GM23338 (cell line): Measurements from ENCODE around the gene PRKG2. TPM values are rescaled to one million over a fixed set of nuclear protein-coding genes. Genes with fewer than 3 reads are reported as not detected.

Source experiments
- ATAC-seq: fragments of 200-7000 bp; cut with Tn5 transposase; 3 replicates; pipeline ENCODE4 v1.9.1; 2020
- DNase-seq: peaks from one replicate; pipeline ENCODE4 v3.0.0-alpha.2; 2015; ENCODE audit warnings: low spot score
- H2AFZ ChIP-seq: fragments of 200-600 bp; sonication (generic); 2 replicates; pipeline ENCODE4 v1.8.0; 2016; ENCODE audit warnings: antibody characterized with exemption, mild to moderate bottlenecking, moderate library complexity
- H3F3A ChIP-seq: fragments of 200-600 bp; sonication (generic); replicated peaks from 2 replicates; pipeline ENCODE4 v1.8.0; 2017; ENCODE audit warnings: antibody characterized with exemption, mixed run types, low read depth
- H3K27ac ChIP-seq: fragments of 200-600 bp; sonication (generic); 2 replicates; pipeline ENCODE4 v1.6.1; 2016; ENCODE audit warnings: low read depth
- H3K27me3 ChIP-seq: fragments of 200-600 bp; sonication (generic); 2 replicates; pipeline ENCODE4 v1.8.0; 2016; ENCODE audit warnings: mild to moderate bottlenecking, mixed run types, moderate library complexity; ENCODE audit not compliant: insufficient read depth
- H3K36me3 ChIP-seq: fragments of 200-600 bp; sonication (generic); 2 replicates; pipeline ENCODE4 v1.8.0; 2016; ENCODE audit warnings: mild to moderate bottlenecking; ENCODE audit not compliant: insufficient read depth
- H3K4me1 ChIP-seq: fragments of 200-600 bp; sonication (generic); 2 replicates; pipeline ENCODE4 v1.8.0; 2016; ENCODE audit warnings: mild to moderate bottlenecking, moderate library complexity; ENCODE audit not compliant: insufficient read depth
- H3K4me2 ChIP-seq: fragments of 200-600 bp; sonication (generic); 2 replicates; pipeline ENCODE4 v1.7.1; 2017; ENCODE audit warnings: mixed run types
- H3K4me3 ChIP-seq: fragments of 200-600 bp; sonication (generic); 2 replicates; pipeline ENCODE4 v1.6.1; 2016; ENCODE audit warnings: mixed run types
- H3K79me2 ChIP-seq: fragments of 200-600 bp; sonication (generic); replicated peaks from 2 replicates; pipeline ENCODE4 v1.8.0; 2017; ENCODE audit warnings: mild to moderate bottlenecking; ENCODE audit not compliant: insufficient read depth
- H3K9me2 ChIP-seq: fragments of 200-600 bp; sonication (generic); 2 replicates; pipeline ENCODE4 v1.8.0; 2017; ENCODE audit not compliant: insufficient read depth
- H4K20me1 ChIP-seq: fragments of 200-600 bp; sonication (generic); replicated peaks from 2 replicates; pipeline ENCODE4 v1.8.0; 2017; ENCODE audit warnings: mild to moderate bottlenecking; ENCODE audit not compliant: insufficient read depth
- H3K27ac Mint-ChIP-seq: 2 replicates; pipeline ENCODE4 v1.8.0; 2020; ENCODE audit warnings: inconsistent platforms, mild to moderate bottlenecking, moderate library complexity, mixed read lengths
- H3K27me3 Mint-ChIP-seq: 3 replicates; pipeline ENCODE4 v1.8.0; 2022; ENCODE audit warnings: low read depth, mild to moderate bottlenecking, moderate library complexity, mixed read lengths, inconsistent platforms; ENCODE audit not compliant: insufficient read depth, poor library complexity
- H3K36me3 Mint-ChIP-seq: 3 replicates; pipeline ENCODE4 v1.8.0; 2021; ENCODE audit warnings: low read depth, mild to moderate bottlenecking, inconsistent platforms, moderate library complexity, mixed read lengths
- H3K4me1 Mint-ChIP-seq: 3 replicates; pipeline ENCODE4 v1.8.0; 2020; ENCODE audit warnings: mild to moderate bottlenecking, inconsistent platforms, mixed read lengths
- H3K4me3 Mint-ChIP-seq: 3 replicates; pipeline ENCODE4 v1.8.0; 2021; ENCODE audit warnings: moderate library complexity, mild to moderate bottlenecking, inconsistent platforms, mixed read lengths
- H3K9me3 Mint-ChIP-seq: 3 replicates; pipeline ENCODE4 v1.8.0; 2020; ENCODE audit warnings: moderate library complexity, mild to moderate bottlenecking, inconsistent platforms, mixed read lengths
- CREB1 ChIP-seq: fragments of 250-450 bp; sonication (Bioruptor Pico); IDR thresholded peaks from 2 replicates; pipeline ENCODE4 v1.5.0; 2020; ENCODE audit warnings: low read depth, mild to moderate bottlenecking, moderate library complexity
- EZH2 ChIP-seq: fragments of 200-600 bp; sonication (generic); IDR thresholded peaks from one replicate; pipeline ENCODE4 v1.8.0; 2017; ENCODE audit warnings: antibody characterized with exemption, mild to moderate bottlenecking, low read depth; ENCODE audit not compliant: unreplicated experiment
- EZH2phosphoT487 ChIP-seq: fragments of 200-600 bp; sonication (generic); IDR thresholded peaks from one replicate; pipeline ENCODE4 v1.8.1; 2018; ENCODE audit warnings: antibody characterized with exemption; ENCODE audit not compliant: unreplicated experiment
- JUNB ChIP-seq: IDR thresholded peaks from one replicate; pipeline ENCODE4 v1.6.1; 2016; ENCODE audit warnings: antibody characterized with exemption; ENCODE audit not compliant: unreplicated experiment
- NANOG ChIP-seq: IDR thresholded peaks from 2 replicates; pipeline ENCODE4 v1.6.1; 2016; ENCODE audit warnings: antibody characterized with exemption, borderline replicate concordance
- POLR2AphosphoS5 ChIP-seq: IDR thresholded peaks from 2 replicates; pipeline ENCODE4 v1.6.1; 2016; ENCODE audit warnings: antibody characterized with exemption, low read depth
- STAT1 ChIP-seq: IDR thresholded peaks from one replicate; pipeline ENCODE4 v1.6.1; 2016; ENCODE audit warnings: antibody characterized with exemption; ENCODE audit not compliant: unreplicated experiment
- ZNF114 ChIP-seq: fragments of 250-450 bp; sonication (Bioruptor Pico); IDR thresholded peaks from 2 replicates; pipeline ENCODE4 v1.5.0; 2020; ENCODE audit warnings: mild to moderate bottlenecking, moderate library complexity
- ZNF331 ChIP-seq: fragments of 250-450 bp; sonication (Bioruptor Pico); IDR thresholded peaks from 2 replicates; pipeline ENCODE4 v1.5.0; 2020; ENCODE audit warnings: low read depth, mild to moderate bottlenecking, moderate library complexity
- polyA plus RNA-seq: library from polyadenylated mRNA; unstranded; fragments of >200 nt; fragmentation: Nextera tagmentation; extraction: Ambion mirVana; gene quantifications from 2 replicates; pipeline ENCODE4 v1.2.1, GENCODE V29; 2016
- total RNA-seq: library from RNA; depleted of rRNA; stranded (reverse); fragments of >200 nt; shearing (Covaris generic); gene quantifications from 2 replicates; pipeline ENCODE4 v1.2.3, GENCODE V29; 2014
- TF ChIP-seq, protein P1 (sequence below): IDR thresholded peaks from 2 replicates; pipeline ENCODE4 v1.6.1; 2016; ENCODE audit warnings: antibody characterized with exemption
- TF ChIP-seq, protein P2 (sequence below), 2 experiments: fragments of 200-600 bp in 1 of 2; sonication (generic) in 1 of 2; conservative IDR thresholded peaks; 2 replicates each; pipeline versions ENCODE4 v1.5.1 to v1.6.1; 2016 to 2017; ENCODE audit warnings: antibody characterized with exemption in 2 of 2, low read depth in 2 of 2, mild to moderate bottlenecking in 2 of 2, moderate library complexity in 1 of 2
- TF ChIP-seq, protein P3 (sequence below): fragments of 250-450 bp; sonication (Bioruptor Pico); IDR thresholded peaks from 2 replicates; pipeline ENCODE4 v1.5.0; 2020; ENCODE audit warnings: mild to moderate bottlenecking, moderate library complexity
- TF ChIP-seq, protein P4 (sequence below): IDR thresholded peaks from one replicate; pipeline ENCODE4 v1.6.1; 2018; ENCODE audit warnings: antibody characterized with exemption; ENCODE audit not compliant: unreplicated experiment

PRKG2 gene
- total and polyA plus RNA-seq, 2 experiments from 2014 or later, result 1.9 to 3.6 TPM

DNA sequence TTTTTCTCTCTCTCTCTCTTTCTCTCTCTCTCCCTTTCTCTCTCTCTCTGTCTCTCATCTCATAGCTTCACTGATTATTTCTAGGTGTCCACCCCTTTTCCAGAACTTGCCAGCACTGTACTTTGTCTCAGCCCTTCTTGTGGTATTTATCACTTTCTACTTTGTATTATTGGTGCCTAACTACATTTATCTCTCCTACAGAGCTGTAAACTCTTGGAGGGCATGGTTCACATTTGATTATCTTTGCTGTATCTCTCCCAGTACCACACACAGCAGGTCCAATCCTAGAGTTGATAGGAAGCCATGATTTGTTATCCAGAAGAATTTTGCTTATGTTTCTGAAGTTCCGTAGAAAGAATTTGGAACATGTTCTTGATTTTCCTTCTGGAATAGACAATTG lies 5.2 kb upstream of the PRKG2 start:
- ATAC-seq (no peak), DNase-seq (no peak)
- H3K36me3 ChIP-seq, result no peaks in the 10 kb centered on the region
- H3K4me2 ChIP-seq, result no peak overlapping the region
- Mint-ChIP-seq H3K4me1 (peaks cover 11% of the 10 kb centered on the region; the same call in 2 of the 3 replicates), H3K27me3 (peaks cover 18% of the 10 kb centered on the region), H3K9me3 (peaks cover 5% of the 10 kb centered on the region; the same call in 1 of the 3 replicates), H3K4me3 (no peak overlapping the region), H3K27ac (no peak overlapping the region), H3K36me3 (no peaks in the 10 kb centered on the region)
- H2AFZ ChIP-seq, result no peak overlapping the region
- H3F3A ChIP-seq, result no peaks in the 10 kb centered on the region
- no peaks in the 10 kb centered on the region for H3K79me2 ChIP-seq
- TF ChIP-seq NANOG (no peak), EZH2phosphoT487 (no peak), POLR2AphosphoS5 (no peak), JUNB (no peak), CREB1 (no peak), STAT1 (no peak), EZH2 (no peak), ZNF331 (CRISPR knock-in tag) (no peak), ZNF114 (CRISPR knock-in tag) (no peak)
- TF ChIP-seq, protein P1, sequence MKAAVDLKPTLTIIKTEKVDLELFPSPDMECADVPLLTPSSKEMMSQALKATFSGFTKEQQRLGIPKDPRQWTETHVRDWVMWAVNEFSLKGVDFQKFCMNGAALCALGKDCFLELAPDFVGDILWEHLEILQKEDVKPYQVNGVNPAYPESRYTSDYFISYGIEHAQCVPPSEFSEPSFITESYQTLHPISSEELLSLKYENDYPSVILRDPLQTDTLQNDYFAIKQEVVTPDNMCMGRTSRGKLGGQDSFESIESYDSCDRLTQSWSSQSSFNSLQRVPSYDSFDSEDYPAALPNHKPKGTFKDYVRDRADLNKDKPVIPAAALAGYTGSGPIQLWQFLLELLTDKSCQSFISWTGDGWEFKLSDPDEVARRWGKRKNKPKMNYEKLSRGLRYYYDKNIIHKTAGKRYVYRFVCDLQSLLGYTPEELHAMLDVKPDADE, result no peak
- TF ChIP-seq, protein P2, sequence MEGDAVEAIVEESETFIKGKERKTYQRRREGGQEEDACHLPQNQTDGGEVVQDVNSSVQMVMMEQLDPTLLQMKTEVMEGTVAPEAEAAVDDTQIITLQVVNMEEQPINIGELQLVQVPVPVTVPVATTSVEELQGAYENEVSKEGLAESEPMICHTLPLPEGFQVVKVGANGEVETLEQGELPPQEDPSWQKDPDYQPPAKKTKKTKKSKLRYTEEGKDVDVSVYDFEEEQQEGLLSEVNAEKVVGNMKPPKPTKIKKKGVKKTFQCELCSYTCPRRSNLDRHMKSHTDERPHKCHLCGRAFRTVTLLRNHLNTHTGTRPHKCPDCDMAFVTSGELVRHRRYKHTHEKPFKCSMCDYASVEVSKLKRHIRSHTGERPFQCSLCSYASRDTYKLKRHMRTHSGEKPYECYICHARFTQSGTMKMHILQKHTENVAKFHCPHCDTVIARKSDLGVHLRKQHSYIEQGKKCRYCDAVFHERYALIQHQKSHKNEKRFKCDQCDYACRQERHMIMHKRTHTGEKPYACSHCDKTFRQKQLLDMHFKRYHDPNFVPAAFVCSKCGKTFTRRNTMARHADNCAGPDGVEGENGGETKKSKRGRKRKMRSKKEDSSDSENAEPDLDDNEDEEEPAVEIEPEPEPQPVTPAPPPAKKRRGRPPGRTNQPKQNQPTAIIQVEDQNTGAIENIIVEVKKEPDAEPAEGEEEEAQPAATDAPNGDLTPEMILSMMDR (conservative IDR thresholded peaks at IDR 0.05; ENCODE audit: low read depth in 2 of 2), result no peak
- TF ChIP-seq, protein P3, sequence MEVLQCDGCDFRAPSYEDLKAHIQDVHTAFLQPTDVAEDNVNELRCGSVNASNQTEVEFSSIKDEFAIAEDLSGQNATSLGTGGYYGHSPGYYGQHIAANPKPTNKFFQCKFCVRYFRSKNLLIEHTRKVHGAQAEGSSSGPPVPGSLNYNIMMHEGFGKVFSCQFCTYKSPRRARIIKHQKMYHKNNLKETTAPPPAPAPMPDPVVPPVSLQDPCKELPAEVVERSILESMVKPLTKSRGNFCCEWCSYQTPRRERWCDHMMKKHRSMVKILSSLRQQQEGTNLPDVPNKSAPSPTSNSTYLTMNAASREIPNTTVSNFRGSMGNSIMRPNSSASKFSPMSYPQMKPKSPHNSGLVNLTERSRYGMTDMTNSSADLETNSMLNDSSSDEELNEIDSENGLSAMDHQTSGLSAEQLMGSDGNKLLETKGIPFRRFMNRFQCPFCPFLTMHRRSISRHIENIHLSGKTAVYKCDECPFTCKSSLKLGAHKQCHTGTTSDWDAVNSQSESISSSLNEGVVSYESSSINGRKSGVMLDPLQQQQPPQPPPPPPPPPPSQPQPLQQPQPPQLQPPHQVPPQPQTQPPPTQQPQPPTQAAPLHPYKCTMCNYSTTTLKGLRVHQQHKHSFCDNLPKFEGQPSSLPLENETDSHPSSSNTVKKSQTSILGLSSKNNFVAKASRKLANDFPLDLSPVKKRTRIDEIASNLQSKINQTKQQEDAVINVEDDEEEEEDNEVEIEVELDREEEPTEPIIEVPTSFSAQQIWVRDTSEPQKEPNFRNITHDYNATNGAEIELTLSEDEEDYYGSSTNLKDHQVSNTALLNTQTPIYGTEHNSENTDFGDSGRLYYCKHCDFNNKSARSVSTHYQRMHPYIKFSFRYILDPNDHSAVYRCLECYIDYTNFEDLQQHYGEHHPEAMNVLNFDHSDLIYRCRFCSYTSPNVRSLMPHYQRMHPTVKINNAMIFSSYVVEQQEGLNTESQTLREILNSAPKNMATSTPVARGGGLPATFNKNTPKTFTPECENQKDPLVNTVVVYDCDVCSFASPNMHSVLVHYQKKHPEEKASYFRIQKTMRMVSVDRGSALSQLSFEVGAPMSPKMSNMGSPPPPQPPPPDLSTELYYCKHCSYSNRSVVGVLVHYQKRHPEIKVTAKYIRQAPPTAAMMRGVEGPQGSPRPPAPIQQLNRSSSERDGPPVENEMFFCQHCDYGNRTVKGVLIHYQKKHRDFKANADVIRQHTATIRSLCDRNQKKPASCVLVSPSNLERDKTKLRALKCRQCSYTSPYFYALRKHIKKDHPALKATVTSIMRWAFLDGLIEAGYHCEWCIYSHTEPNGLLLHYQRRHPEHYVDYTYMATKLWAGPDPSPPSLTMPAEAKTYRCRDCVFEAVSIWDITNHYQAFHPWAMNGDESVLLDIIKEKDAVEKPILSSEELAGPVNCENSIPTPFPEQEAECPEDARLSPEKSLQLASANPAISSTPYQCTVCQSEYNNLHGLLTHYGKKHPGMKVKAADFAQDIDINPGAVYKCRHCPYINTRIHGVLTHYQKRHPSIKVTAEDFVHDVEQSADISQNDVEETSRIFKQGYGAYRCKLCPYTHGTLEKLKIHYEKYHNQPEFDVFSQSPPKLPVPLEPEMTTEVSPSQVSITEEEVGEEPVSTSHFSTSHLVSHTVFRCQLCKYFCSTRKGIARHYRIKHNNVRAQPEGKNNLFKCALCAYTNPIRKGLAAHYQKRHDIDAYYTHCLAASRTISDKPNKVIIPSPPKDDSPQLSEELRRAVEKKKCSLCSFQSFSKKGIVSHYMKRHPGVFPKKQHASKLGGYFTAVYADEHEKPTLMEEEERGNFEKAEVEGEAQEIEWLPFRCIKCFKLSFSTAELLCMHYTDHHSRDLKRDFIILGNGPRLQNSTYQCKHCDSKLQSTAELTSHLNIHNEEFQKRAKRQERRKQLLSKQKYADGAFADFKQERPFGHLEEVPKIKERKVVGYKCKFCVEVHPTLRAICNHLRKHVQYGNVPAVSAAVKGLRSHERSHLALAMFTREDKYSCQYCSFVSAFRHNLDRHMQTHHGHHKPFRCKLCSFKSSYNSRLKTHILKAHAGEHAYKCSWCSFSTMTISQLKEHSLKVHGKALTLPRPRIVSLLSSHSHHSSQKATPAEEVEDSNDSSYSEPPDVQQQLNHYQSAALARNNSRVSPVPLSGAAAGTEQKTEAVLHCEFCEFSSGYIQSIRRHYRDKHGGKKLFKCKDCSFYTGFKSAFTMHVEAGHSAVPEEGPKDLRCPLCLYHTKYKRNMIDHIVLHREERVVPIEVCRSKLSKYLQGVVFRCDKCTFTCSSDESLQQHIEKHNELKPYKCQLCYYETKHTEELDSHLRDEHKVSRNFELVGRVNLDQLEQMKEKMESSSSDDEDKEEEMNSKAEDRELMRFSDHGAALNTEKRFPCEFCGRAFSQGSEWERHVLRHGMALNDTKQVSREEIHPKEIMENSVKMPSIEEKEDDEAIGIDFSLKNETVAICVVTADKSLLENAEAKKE (CRISPR knock-in tag), result no peak
- TF ChIP-seq, protein P4, sequence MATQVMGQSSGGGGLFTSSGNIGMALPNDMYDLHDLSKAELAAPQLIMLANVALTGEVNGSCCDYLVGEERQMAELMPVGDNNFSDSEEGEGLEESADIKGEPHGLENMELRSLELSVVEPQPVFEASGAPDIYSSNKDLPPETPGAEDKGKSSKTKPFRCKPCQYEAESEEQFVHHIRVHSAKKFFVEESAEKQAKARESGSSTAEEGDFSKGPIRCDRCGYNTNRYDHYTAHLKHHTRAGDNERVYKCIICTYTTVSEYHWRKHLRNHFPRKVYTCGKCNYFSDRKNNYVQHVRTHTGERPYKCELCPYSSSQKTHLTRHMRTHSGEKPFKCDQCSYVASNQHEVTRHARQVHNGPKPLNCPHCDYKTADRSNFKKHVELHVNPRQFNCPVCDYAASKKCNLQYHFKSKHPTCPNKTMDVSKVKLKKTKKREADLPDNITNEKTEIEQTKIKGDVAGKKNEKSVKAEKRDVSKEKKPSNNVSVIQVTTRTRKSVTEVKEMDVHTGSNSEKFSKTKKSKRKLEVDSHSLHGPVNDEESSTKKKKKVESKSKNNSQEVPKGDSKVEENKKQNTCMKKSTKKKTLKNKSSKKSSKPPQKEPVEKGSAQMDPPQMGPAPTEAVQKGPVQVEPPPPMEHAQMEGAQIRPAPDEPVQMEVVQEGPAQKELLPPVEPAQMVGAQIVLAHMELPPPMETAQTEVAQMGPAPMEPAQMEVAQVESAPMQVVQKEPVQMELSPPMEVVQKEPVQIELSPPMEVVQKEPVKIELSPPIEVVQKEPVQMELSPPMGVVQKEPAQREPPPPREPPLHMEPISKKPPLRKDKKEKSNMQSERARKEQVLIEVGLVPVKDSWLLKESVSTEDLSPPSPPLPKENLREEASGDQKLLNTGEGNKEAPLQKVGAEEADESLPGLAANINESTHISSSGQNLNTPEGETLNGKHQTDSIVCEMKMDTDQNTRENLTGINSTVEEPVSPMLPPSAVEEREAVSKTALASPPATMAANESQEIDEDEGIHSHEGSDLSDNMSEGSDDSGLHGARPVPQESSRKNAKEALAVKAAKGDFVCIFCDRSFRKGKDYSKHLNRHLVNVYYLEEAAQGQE, result no peak
- H3K27me3 ChIP-seq, result peaks cover 24% of the 10 kb centered on the region
- H3K9me2 ChIP-seq, result peaks cover 22% of the 10 kb centered on the region
- H3K27ac ChIP-seq, result no peak overlapping the region
- H3K4me1 ChIP-seq, result peaks cover 14% of the 10 kb centered on the region
- H4K20me1 ChIP-seq, result no peaks in the 10 kb centered on the region
- no peak overlapping the region for H3K4me3 ChIP-seq
